Measurements from ENCODE around the gene PCDH11Y. TPM values are rescaled to one million over a fixed set of nuclear protein-coding genes. Genes with fewer than 3 reads are reported as not detected.
A peak's percentile ranks its signal among the peaks of the same experiment; 100 is the strongest.
"Not testable (repeated sequence)": the region's sequence is repeated elsewhere in the genome, so short reads cannot be mapped to it uniquely, and the experiment has no call there.

The PCDH11Y gene
- under 1 TPM in 2 of 4 donors, not detected in 2; 0.14 to 0.59 TPM for total RNA-seq
- not detected for polyA plus RNA-seq
- long read RNA-seq, donor 1 = 0 reads
- long read RNA-seq, donor 2 = 0 reads
- long read RNA-seq, donor 3 = 0 reads
- long read RNA-seq, donor 4 = 0 reads

DNA sequence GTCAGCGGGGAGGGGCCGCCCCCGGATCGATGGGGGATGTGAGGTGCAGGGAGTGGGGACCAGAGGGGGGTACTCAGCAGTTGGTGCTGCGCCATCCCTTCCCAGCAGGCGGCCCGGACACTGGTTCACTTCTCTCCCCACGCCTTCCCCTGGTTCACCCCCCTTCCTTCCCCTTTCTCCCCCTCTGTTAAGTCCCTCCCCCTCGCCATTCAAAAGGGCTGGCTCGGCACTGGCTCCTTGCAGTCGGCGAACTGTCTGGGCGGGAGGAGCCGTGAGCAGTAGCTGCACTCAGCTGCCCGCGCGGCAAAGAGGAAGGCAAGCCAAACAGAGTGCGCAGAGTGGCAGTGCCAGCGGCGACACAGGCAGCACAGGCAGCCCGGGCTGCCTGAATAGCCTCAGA is at the start of gene PCDH11Y:
Gene PCDH11Y (plus strand): TSS at position 240 of the 400 bp plus-strand sequence. CDS start 56,804 bp downstream, outside the sequence.
- H3K27ac ChIP-seq (ENCODE audit: low read length); intact Hi-C loops (cut with DNase I); H3K9me3 ChIP-seq (ENCODE audit: control insufficient read depth, low read length); H3K27me3 ChIP-seq (ENCODE audit: control insufficient read depth, insufficient read depth); H3K4me1 ChIP-seq (ENCODE audit: control insufficient read depth, insufficient read depth, low read length); H3K4me3 ChIP-seq (ENCODE audit: low read length): not testable (repeated sequence)
- DNase-seq (peak in 1 of 3 donors; percentile 61), ATAC-seq (peak in 1 of 2 donors; percentile 72)
- 0% methylated on average over 8 of the region's 21 CpGs for WGBS

- ATAC-seq; intact Hi-C loops (cut with DNase I); H3K27me3 ChIP-seq (ENCODE audit: control insufficient read depth, insufficient read depth); H3K27ac ChIP-seq (ENCODE audit: low read length); DNase-seq; H3K4me1 ChIP-seq (ENCODE audit: control insufficient read depth, insufficient read depth, low read length); H3K9me3 ChIP-seq (ENCODE audit: control insufficient read depth, low read length); H3K4me3 ChIP-seq (ENCODE audit: low read length): not testable (repeated sequence)
- 86% methylated on average over 1 of the region's 4 CpGs for WGBS
Measured at GRCh38 chrY:4967894-4968293, 32.2 kb upstream of the PCDH11Y start.

- H3K4me1 ChIP-seq (ENCODE audit: control insufficient read depth, insufficient read depth, low read length); H3K27me3 ChIP-seq (ENCODE audit: control insufficient read depth, insufficient read depth); H3K27ac ChIP-seq (ENCODE audit: low read length); ATAC-seq; DNase-seq; H3K4me3 ChIP-seq (ENCODE audit: low read length); intact Hi-C loops (cut with DNase I); H3K9me3 ChIP-seq (ENCODE audit: control insufficient read depth, low read length): not testable (repeated sequence)
- WGBS = 12% methylated on average over 3 of the region's 8 CpGs
Measured at GRCh38 chrY:4991743-4992400, 8.2 kb upstream of the PCDH11Y start.

GRCh38 chrY:4994892-4995291 is 5.2 kb upstream of the PCDH11Y start:
- H3K4me1 ChIP-seq (ENCODE audit: control insufficient read depth, insufficient read depth, low read length); H3K4me3 ChIP-seq (ENCODE audit: low read length); H3K9me3 ChIP-seq (ENCODE audit: control insufficient read depth, low read length); intact Hi-C loops (cut with DNase I); H3K27ac ChIP-seq (ENCODE audit: low read length); ATAC-seq; H3K27me3 ChIP-seq (ENCODE audit: control insufficient read depth, insufficient read depth); DNase-seq: not testable (repeated sequence)
- WGBS = 38% methylated on average over 5 of the region's 5 CpGs

DNA sequence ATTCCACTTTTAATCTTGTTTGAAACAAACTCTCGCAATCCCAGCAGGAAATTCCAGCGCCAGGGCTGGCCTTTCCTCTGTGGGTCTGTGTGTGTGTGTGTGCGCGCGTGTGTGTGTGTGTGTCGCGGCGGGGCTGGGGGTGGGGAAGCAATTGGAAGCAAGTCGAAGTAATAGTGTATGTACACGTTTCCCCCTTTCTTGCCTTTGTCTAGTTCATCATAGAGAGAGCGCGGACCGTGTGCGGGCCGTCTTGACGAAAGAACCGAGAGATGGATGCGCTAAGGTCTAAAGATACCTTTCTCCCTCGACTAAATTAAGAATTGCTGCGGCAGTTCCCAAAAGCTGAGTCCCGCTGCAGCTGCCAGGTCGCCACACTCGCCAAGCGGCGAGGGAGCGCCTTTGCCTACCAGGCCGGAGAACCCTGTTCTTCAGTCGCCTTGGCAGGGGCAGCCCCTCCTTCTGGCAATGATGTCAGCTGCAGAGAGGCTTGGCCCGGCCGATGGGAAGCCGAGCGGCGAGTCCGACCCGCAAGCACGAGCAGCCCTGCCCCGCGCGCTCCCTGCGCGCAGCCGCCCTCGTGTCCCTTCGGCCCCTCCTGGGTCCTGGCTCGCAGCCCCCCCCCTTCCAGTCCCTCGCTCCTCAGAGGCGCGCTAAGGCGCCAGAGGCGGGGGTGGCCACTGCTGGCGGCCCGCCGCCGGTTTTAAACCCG is 2.5 kb downstream of the PCDH11Y start:
- intact Hi-C loops (cut with DNase I); H3K9me3 ChIP-seq (ENCODE audit: control insufficient read depth, low read length); H3K27ac ChIP-seq (ENCODE audit: low read length); H3K27me3 ChIP-seq (ENCODE audit: control insufficient read depth, insufficient read depth); H3K4me1 ChIP-seq (ENCODE audit: control insufficient read depth, insufficient read depth, low read length); H3K4me3 ChIP-seq (ENCODE audit: low read length): not testable (repeated sequence)
- DNase-seq (peak in 1 of 3 donors; percentile 25), ATAC-seq (peak in 1 of 2 donors; percentile 24)
- 1% methylated on average over 38 of the region's 55 CpGs for WGBS

- H3K4me1 ChIP-seq (ENCODE audit: control insufficient read depth, insufficient read depth, low read length); intact Hi-C loops (cut with DNase I); DNase-seq: not testable (repeated sequence)
Measured at GRCh38 chrY:5038972-5039523, 39.0 kb downstream of the PCDH11Y start.

GRCh38 chrY:5083017-5083416 is 82.9 kb downstream of the PCDH11Y start:
- ATAC-seq; DNase-seq; intact Hi-C loops (cut with DNase I); H3K4me1 ChIP-seq (ENCODE audit: control insufficient read depth, insufficient read depth, low read length); H3K27ac ChIP-seq (ENCODE audit: low read length); H3K4me3 ChIP-seq (ENCODE audit: low read length); H3K27me3 ChIP-seq (ENCODE audit: control insufficient read depth, insufficient read depth); H3K9me3 ChIP-seq (ENCODE audit: control insufficient read depth, low read length): not testable (repeated sequence)
- WGBS = 59% methylated on average over 3 of the region's 3 CpGs

More at GRCh38 chrY:5038972-5039523, 39.0 kb downstream of the PCDH11Y start:
- H3K27ac ChIP-seq (ENCODE audit: low read length); H3K4me3 ChIP-seq (ENCODE audit: low read length); H3K27me3 ChIP-seq (ENCODE audit: control insufficient read depth, insufficient read depth); ATAC-seq; H3K9me3 ChIP-seq (ENCODE audit: control insufficient read depth, low read length): not testable (repeated sequence)

- intact Hi-C loops (cut with DNase I) = not testable (repeated sequence)
Measured at GRCh38 chrY:5182998-5183397, 182.9 kb downstream of the PCDH11Y start.

GRCh38 chrY:5215116-5215515 is 215.0 kb downstream of the PCDH11Y start:
- H3K27ac ChIP-seq (ENCODE audit: low read length); intact Hi-C loops (cut with DNase I); ATAC-seq; DNase-seq; H3K9me3 ChIP-seq (ENCODE audit: control insufficient read depth, low read length); H3K4me1 ChIP-seq (ENCODE audit: control insufficient read depth, insufficient read depth, low read length); H3K27me3 ChIP-seq (ENCODE audit: control insufficient read depth, insufficient read depth); H3K4me3 ChIP-seq (ENCODE audit: low read length): not testable (repeated sequence)
- WGBS = 38% methylated on average over 1 of the region's 2 CpGs

More at GRCh38 chrY:5182998-5183397, 182.9 kb downstream of the PCDH11Y start:
- H3K27ac ChIP-seq (ENCODE audit: low read length); DNase-seq; H3K4me1 ChIP-seq (ENCODE audit: control insufficient read depth, insufficient read depth, low read length); H3K9me3 ChIP-seq (ENCODE audit: control insufficient read depth, low read length); H3K4me3 ChIP-seq (ENCODE audit: low read length); ATAC-seq; H3K27me3 ChIP-seq (ENCODE audit: control insufficient read depth, insufficient read depth): not testable (repeated sequence)
- WGBS = 83% methylated on average over 2 of the region's 2 CpGs

DNA sequence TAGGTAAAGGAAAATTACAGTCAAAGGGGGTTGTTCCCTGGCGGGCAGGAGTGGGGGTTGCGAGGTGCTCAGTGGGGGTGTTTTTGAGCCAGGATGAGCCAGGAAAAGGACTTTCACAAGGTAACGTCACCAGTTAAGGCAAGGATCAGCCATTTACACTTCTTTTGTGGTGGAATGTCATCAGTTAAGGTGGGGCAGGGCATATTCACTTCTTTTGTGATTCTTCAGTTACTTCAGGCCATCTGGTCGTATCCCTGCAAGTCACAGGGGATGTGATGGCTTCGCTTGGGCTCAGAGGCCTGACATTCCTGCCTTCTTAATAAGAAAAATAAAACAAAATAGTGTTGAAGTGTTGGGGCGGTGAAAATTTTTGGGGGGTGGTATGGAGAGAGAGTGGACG is 324.8 kb downstream of the PCDH11Y start:
- H3K27me3 ChIP-seq (ENCODE audit: control insufficient read depth, insufficient read depth); H3K4me1 ChIP-seq (ENCODE audit: control insufficient read depth, insufficient read depth, low read length); H3K9me3 ChIP-seq (ENCODE audit: control insufficient read depth, low read length); H3K27ac ChIP-seq (ENCODE audit: low read length); ATAC-seq; DNase-seq; intact Hi-C loops (cut with DNase I); H3K4me3 ChIP-seq (ENCODE audit: low read length): not testable (repeated sequence)
- WGBS = 84% methylated on average over 7 of the region's 7 CpGs

GRCh38 chrY:5342220-5342619 is 342.1 kb downstream of the PCDH11Y start:
- H3K27ac ChIP-seq (ENCODE audit: low read length); intact Hi-C loops (cut with DNase I); H3K27me3 ChIP-seq (ENCODE audit: control insufficient read depth, insufficient read depth); H3K4me1 ChIP-seq (ENCODE audit: control insufficient read depth, insufficient read depth, low read length); H3K9me3 ChIP-seq (ENCODE audit: control insufficient read depth, low read length); DNase-seq; ATAC-seq; H3K4me3 ChIP-seq (ENCODE audit: low read length): not testable (repeated sequence)
- WGBS = 74% methylated on average over 3 of the region's 3 CpGs

All from right cardiac atrium (tissue), 5 donors.